Endometrium (tissue), 2 donors: Measurements from ENCODE around the gene GP1BB.
"Not testable (repeated sequence)": the region's sequence is repeated elsewhere in the genome, so short reads cannot be mapped to it uniquely, and the experiment has no call there.

ENCODE experiments used
- FAIRE-seq: peaks from 2 replicates; lab custom pipeline; 2012; peaks lifted over from hg19 to GRCh38; lab: Jason Lieb, UNC
- donor health status: control.
- donor health status: control.

Gene GP1BB

DNA sequence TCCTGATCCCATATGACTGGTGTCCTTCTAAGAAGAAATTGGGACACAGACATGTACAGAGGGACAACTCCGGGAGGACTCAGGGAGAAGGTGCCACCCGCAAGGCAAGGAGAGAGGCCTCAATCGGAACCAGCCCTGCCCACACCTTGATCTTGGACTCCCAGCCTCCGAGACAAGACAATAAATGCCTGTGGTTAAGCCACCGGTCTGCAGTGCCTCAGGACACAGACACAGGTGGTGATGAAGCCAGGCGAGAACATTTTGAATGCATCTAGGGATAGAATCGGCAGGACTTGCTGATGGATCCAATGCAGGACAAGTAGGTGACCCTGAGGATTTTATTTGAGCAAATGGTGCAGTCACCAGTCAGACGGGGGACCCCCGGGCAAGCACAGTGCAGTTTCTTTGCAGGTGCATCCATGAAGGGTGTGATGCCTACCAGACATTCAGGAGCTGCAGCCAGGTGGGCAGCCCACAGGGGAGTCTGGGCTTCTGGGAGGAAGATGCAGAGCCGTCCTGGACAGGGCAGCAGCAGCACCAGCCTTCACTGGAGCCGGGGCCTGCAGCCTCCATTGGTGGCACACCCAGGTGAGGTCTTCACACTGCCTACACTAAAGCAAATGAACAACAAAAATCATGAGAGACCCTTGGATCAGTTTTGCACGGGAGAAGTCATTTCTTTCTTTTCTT is 29.2 kb upstream of the GP1BB start:
- FAIRE-seq: no peak

DNA sequence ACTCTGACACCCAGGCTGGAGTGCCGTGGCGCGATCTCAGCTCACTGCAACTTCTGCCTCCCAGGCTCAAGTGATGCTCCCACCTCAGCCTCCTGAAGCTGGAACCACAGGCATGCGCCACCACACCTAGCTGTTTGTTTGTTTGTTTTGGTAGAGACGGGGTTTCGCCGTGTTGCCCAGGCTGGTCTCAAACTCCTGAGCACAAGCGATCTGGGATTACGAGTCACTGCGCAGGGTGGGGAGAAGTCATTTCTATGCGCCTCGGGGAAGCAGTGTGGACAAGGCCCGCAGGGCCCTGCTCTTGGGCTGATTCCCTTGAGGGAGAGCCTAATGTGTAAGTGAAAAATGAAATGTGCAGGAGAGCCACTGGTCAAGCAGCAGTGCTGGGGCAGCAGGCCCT is 28.6 kb upstream of the GP1BB start:
- no peak for FAIRE-seq

DNA sequence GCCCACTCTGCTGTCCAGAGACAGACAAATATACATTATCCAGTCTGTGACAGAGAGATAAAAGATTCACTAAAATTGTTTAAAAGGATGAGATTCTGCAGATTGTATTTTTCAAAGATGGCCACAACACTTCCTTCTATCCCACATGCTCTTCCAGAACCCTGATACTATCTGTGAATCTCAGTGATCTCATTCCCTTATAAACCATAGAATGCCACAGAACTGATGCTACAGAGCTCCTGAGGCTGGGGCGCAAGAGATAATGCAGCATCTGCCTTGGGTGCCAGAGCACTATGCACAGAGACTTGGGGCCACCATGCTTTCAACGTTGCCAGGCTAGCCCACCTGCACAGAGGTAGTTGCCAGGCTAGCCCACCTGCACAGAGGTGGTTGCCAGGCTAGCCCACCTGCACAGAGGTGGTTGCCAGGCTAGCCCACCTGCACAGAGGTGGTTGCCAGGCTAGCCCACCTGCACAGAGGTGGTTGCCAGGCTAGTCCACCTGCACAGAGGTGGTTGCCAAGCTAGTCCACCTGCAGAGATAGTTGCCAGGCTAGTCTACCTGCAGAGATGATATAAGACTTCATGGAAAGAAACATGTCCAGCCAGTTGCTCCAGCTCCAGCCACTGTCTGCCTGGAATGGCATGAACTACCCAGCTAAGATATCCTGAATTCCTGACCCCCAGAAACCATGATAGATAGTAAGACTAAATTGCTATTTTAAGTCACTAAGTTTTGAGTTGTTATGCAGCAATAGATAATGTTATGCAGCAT is 26.6 kb upstream of the GP1BB start:
- FAIRE-seq: no peak

DNA sequence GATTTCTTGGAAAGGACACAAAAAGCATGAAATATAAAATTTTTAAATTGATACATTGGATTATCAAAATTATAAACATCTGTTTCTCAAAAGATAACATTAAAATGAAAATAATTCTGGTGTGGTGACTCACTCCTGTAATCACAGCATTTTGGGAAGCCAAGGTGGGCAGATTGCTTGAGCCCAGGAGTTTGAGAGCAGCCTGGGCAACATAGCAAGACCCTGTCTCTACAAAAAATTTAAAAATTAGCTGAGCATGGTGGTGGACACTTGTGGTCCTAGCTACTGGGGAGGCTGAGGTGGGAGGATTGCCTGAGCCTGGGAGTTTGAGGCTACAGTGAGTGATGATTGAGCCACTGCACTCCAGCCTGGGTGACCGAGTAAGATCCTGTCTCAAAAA is 25.5 kb upstream of the GP1BB start:
- not testable (repeated sequence) for FAIRE-seq

DNA sequence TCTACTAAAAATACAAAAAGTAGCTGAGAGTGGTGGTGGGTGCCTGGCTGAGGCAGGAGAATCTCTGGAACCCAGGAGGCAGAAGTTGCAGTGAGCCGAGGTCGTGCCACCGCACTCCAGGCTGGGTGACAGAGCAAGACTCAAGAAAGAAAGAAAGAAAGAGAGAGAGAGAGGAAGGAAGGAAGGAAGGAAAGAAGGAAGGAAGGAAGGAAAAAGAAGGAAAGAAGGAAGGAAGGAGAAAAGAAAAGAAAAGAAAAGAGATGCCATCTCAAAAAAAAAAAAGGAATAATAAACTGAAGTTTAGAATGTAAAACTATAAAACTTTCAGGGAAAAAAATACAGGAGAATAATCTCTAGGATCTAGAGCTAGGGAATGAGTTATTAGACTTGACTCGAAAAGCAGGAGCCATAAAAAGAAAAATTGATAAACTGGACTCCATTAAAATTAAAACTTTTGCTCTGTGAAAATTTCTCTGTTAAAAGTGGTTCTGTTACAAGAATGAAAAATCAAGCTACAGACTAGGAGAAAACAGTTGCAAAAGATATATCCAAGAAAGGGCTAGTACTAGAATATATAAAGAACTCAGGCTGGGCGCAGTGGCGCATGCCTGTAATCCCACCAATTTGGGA is 22.4 kb upstream of the GP1BB start:
- FAIRE-seq: no peak

DNA sequence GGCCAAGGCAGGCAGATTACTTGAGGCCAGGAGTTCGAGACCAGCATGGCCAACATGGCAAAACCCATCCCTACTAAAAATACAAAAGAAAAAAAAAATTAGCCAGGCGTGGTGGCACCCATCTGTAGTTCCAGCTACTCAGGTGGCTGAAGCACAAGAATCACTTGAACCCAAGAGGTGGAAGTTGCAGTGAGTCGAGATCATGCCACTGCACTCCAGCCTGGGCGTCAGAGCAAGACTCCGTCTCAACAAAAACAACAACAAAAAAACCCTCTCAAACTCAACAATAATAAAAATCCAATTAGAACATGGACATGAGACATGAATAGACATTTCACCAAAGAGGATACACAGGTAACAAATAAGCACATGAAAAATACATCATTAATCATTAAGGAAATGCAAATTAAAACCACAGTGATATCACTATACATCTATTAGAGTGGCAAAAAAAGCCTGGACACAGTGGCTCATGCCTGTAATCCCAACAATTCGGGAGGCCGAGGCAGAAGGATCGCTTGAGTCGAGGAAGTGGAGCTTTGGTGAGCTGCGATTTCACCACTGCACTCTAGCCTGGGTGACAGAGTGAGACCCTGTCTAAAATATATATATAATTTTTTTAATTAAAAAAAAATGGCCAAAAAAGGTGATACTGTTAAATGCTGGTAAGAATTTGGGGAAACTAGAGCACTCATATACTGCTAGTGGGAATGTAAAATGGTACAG is 21.8 kb upstream of the GP1BB start:
- no peak for FAIRE-seq

DNA sequence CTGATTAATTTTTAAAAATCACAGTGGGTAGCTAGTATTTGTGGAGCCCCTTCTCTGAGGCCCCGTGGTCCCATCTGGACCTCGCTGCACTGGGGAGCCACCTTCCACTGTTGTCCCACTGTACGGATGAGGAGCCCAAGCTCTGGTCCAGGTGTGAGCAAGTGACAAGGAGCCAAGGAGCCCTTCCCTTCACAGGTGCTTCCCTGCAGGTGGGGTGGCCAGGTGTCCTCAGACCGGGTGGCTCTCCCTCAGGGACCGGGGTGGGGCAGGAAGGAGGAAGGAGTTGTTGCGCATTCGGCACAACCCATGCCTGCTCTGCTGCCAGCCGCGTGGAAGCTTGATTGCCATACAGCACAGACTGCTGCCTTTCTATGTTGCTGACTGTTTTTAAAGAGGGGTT is 19.5 kb upstream of the GP1BB start:
- no peak for FAIRE-seq

DNA sequence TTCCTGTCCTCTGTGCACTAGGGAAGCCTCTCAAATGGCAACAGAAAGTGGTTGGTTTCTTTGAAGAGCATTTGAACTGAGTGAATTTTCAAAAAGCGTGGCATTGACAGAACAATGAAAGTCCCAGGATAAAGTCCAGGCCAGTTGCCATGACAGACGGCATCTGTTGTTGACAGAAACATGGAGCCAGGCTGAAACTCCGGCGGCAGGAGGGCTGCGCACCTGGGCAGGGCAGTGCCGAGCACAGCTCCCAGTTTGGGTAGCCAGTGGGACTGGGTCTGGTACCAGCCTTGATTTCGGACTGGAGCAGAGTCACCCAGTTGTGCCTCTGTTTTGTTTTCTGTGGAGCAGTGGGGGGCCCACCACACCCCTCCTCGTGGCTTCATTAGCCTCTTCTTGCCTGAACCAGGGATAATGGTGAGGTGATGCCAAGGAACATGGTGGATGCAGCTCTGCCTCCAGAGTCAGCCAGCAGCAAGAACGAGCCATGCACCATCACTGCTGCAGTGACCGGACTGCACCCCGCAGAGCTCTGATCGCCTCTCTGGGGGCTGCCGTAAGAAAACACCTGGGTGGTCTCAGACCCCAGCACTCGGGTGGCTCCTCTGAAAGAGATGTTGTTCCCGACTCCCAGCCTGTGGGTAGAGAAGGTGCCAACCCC is 18.9 kb upstream of the GP1BB start:
- no peak for FAIRE-seq

DNA sequence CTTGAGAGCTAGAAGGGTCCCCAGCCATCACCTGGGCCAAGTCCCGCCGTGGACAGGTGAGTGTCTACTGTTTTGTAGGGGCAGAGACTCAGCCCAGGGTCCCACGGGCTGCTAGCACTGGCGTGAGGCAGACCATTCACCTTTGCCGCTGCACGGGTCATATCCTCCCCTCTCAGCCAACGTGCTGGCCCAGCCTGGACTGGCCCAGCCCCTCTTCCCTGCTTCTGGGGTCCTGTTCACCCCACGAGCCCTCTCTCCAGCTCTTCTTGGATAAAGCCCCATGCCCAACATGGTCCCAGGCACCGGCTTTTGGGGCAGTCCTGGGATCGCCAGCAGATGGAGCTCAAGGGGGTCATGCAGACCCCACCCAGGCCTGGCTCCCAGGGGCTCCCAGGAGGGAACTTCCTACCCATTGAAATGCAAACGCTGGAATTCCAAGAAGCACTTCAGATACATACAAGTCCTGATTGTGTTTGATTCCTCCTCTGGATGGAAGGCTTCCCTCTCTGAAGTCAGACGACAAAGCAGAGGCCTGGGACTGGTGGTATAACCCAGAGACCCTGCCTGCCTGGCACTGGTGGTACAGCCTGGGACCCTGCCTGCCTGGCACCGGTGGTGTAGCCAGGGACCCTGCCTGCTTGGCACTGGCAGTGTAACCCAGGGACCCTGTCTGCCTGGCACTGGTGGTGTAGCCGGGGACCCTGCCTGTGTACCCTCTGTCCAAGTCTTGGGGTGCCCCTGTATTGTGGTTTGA is 18.0 kb upstream of the GP1BB start:
- no peak for FAIRE-seq

DNA sequence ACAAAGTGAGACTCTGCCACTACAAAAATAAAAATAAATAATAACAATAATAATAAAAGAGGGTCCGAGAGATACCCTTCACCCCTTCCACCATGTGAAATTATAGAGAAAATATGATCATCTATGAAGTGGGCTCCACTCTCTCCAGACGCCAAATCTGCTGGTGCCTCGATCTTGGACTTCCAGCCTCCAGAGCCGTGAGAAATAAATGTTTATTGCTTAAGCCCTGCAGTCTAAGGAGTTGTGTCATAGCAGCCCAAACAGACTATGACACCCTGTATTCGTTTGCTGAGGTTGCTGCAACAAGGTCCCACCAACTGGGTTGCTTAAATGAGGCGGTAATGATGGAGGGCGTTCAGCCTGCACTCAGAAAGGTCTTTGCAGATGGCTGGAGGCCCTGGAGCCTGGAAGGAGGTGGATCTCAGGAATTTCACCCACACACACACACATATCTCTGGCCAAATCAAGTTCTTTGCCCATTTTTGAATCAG is 16.6 kb upstream of the GP1BB start:
- FAIRE-seq: no peak

DNA sequence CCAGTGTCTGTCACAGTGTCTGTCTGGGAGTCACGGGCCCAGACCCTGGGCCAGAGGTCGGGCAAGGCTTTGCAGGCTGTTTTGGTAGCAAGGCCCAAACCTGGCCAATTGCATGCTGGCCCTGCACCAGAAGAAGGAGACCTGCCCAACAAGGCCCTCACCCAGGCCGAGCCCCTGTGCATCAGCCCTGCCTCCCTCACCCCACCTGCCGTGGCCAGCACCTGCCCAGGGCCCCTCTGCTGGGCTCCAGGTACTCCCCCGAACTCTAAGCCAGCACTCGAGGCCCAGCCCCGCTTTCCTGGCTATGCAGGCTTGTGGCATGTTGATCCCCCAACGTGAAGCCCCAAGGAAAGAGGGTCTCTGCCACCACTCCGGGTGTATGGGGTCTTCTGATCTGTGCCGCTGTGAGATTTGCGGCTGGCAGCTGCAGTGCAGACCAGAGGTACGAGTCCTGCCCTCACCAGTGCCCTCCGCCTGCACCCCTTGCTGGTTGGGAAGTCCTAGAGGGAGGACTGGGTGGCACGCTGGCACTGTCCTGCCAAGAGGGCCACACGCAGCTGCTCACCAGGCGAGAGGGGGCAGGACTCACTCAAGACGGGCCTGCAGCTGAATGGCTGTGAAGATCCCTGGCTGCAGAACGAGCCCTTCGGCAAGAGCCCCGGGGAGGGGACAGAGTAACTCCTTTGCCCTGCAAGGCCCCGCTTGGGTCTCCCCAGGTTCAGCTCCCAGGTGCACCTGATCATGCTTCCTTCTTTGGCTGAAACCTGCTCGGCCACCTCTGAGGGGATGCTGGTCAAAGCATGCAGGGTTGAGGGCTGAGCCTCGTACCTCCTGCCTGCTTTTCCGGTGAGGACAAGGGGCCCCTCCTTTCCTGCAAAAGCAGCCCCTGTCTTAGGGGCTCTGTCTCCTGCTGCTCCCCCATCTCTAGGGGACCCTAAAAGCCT is 15.7 kb upstream of the GP1BB start:
- FAIRE-seq: no peak

DNA sequence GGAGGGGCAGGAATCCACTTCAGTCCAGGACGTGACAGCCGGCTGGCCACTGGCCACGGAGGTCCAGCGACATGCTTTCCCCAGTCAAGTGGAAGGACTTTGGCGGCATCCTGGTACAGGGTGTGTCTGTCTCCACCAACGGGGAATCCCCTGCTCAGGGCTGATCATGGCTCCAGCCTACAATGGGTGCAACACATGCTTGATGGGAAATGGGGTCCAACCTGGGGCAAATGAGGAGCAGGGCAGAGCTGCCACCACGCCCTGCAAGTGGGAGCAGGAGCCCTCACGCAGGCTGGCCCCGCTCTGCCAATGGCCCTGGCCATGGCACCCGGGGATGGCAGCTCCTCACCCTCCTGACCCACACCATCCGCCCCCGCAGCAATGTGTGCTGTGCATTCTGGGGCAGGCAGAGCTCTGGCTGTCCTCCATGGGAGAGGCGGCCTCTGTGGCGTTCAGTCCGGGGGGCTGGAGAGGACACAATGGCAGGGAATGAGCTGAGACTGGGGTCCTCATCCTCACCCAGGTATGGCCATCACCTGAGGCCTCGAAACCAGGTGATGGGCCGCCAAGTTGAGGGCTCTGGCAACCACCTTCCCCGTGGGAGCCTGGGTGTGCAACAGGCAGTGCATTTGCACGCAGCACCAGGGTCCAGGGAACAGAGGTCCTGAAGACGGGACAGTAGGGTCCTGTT is 14.9 kb upstream of the GP1BB start:
- FAIRE-seq: no peak

DNA sequence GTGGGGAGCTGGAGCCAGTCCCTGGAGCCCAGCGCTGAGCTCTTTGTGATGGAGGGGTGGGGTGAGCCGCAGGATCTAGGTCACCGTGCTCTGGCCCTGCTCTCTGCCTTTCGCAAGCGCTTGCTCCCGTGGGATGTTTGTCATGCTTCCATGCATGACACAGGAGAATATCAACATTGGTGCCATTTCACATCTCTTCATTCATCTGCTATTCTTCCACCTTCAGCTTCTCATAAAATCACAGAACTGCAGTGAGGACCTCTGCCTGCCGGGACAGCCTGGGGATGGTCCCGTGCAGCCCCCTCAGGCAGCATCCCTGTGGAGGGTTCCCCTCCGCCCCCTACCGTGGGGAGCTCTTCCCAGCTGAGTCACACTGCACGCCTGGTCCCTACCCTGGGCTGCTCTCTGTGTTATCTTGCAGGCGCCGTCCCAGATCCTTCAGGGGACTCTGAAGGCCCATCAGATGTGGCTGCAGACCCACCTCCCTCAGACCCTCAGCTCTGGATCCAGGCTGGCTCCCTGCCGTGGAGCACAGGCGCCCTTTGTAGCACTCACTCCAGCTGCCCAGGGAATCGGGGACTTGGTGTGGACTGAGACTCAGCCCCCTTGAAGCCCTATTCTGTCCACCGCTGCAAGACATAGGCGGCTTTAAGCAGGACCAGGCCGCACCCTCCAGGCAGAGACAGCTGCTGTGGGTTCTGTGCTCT is 14.1 kb upstream of the GP1BB start:
- no peak for FAIRE-seq

DNA sequence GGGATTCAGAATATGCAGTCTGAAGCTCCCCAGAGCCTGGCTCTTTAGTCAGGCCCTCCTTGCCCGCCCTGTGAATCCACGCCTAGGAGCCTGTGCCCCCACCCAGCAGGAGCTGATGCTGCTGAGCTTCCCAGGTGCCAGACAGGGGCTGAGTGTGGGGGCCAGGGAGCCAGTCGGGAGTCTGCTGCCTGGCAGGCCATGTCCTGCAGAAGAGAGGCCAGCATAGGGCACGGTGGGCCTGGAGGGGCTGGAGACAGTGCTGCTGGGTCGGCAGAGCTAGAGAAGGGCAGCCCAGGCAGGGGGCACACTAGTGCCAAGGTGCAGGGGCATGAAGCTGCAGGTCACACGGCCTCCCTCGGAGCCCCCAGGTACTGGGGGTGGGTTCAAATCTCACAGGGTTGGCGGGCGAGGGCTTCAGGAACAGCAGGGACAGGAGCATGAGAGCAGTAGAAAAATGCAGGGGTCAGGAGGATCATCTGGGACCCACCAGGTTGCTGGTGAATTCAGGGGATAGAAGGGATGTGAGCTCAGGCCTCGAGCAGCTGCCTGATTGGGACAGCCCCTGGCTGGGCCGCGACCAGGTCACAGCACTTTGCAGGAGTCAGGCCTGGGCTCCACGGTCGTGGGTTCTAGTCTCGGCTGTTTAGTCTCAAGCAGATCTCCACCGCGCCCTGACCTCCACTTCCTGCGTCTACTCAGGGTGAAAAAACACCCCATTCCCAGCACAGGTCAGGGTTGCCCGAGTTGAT is 13.1 kb upstream of the GP1BB start:
- no peak for FAIRE-seq

DNA sequence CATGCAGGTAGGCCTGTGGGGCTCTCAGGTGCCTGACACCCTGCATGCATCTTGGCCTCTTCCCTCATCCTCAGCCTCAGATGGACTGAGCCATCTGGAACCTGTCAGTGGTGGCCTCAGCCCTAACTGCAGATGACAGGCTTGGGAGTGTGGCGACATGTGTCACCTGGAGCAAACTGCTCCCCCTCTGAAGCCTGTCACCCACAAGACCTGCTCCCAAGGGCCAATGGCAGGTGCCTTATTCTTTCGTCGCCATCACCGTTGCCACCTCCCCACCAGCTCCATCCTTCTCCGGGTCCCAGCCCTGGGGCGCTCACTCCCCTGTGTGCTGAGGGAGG is 12.6 kb upstream of the GP1BB start:
- no peak for FAIRE-seq

DNA sequence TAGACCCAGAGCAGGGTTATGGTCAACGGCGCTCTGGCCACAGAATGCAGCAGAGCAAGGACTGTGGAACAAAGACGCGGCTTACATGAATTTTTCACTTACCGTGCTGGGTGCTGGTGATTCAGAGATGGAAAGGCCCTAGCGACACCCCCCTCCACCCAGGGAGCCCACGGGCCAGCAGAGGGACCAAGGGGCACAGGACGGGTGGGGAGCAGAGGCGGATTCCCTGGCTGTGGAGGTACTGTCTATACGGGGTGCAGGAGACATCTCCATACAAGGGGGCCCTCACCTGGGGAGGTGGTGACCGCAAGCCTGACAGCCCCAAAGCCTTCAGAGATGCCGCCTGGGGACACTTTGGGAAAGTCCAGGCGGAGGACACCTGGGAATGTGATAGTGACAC is 10.1 kb upstream of the GP1BB start:
- no peak for FAIRE-seq

DNA sequence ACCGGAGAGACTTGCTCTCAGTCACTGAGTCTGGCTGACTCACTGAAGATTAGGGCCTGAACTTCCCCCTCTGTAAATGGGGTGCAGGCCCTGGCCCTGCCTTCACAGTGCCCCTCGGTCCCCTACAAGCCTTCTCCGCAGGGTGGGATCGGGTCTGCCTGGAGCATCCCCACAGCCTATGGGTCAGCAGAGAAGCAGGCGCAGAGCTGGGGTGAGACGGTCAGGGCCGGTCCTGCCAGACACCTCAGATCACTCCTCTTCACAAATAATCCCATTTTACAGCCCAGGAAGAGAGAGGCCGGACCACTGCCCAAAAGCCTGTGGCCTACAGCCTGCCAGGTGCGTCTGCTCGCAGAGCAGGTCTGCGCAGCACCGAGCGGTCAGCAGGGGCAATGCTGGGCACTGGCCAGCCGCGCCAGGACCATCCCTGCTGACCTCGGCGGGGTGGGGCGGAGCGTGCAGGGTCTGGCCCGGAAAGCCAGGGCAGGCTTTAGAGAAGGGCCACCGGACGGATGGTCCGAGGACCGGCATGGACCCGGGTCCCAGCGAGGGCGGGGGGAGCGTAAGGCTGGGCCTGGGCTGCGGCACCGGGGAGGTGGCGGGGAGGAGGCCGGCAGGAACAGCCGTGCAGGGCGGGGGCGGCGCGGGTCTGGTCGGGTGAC is 9.6 kb upstream of the GP1BB start:
- FAIRE-seq: no peak
